ENCODE measurements around the gene CACNA1C.

GRCh38 chr12:2539938-2540337 lies 487.2 kb downstream of the CACNA1C start:
- TF ChIP-seq POLR2AphosphoS5 (IDR thresholded peaks at IDR 0.05; ENCODE audit: low read depth, low read length), result no peak
- no peak for TF ChIP-seq POU2F2 (IDR thresholded peaks at IDR 0.05; ENCODE audit: low read depth, low read length)
- no peak for TF ChIP-seq POLR2A (IDR thresholded peaks at IDR 0.05; ENCODE audit: low read depth, low read length)
- TF ChIP-seq SPI1 (IDR thresholded peaks at IDR 0.05; ENCODE audit: low read depth, low read length), result no peak

Measured in GM12891 (cell line).